ENCODE data around the gene SULF2.

DNA sequence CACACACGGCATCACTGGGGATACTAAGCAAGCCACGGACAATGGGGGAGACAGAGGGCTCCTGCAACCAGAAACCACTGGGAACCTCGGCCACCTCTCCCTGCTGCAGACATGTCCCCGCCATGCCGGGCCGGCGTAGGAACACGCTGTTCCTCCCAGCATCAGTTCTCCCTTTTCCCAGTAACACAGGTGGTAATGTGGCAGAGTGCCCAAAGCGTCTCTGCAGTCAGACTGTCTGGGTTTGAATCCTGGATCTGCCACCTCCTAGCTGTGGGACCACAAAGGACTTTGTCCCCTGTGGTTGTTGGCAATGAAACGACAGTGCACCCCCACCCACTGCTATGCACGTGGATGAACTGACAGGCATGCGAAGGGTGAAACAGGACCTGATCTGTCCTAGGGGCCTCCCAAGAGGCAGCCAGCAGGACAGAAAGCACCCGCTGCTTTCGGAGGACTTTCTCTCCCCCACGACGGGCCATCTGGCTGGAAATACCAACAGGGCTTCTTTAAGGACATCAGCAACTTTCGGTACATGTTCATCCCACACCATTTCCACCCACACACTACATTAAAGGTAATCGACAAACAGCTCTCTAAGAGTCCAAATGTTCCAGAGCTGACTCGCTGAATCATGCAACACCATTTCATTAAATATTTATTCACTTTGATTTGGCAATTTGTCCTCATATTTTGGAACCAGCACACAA lies 74.1 kb downstream of the SULF2 start:
- TF ChIP-seq YY1 (IDR thresholded peaks at IDR 0.05; ENCODE audit: insufficient read depth, insufficient read length) (no peak), ZNF274 (IDR thresholded peaks at IDR 0.05; ENCODE audit: low read depth, low read length) (no peak), SUZ12 (IDR thresholded peaks at IDR 0.05; ENCODE audit: extremely low read depth, insufficient read depth, insufficient read length) (no peak)
